Stimulated activated CD4-positive, alpha-beta T cell treated with anti-CD3 and anti-CD28 coated beads, Interleukin-15, amount 100 ng/mL, for 1 hour (primary cell): ENCODE results near the gene FOSB.

Experiments
- DNase-seq, 2 donors: peaks; one replicate each; pipeline ENCODE4 v3.0.0-alpha.2; 2020; ENCODE audit warnings: low read depth in 1 of 2, low spot score in 1 of 2

Gene FOSB

GRCh38 chr19:45442408-45442777 is 25.4 kb upstream of the FOSB start:
- no peak for DNase-seq

GRCh38 chr19:45442778-45443461 is 24.9 kb upstream of the FOSB start:
- DNase-seq = no peak

- peak in 1 of 2 donors; percentile 21 for DNase-seq
Measured at GRCh38 chr19:45443462-45444317, 24.1 kb upstream of the FOSB start.

GRCh38 chr19:45444318-45445041 is 23.3 kb upstream of the FOSB start:
- peak; percentile 57 to 64 for DNase-seq

GRCh38 chr19:45445139-45445538 is 22.7 kb upstream of the FOSB start:
- no peak for DNase-seq

- DNase-seq = no peak
Measured at GRCh38 chr19:45446295-45446694, 21.5 kb upstream of the FOSB start.

- DNase-seq = no peak
Measured at GRCh38 chr19:45446944-45447343, 20.9 kb upstream of the FOSB start.

- no peak for DNase-seq
Measured at GRCh38 chr19:45448425-45448756, 19.4 kb upstream of the FOSB start.

GRCh38 chr19:45448887-45449299 is 18.9 kb upstream of the FOSB start:
- no peak for DNase-seq

GRCh38 chr19:45450012-45450333 is 17.8 kb upstream of the FOSB start:
- no peak for DNase-seq

- peak in 1 of 2 donors; percentile 34 for DNase-seq
Measured at GRCh38 chr19:45451131-45451849, 16.5 kb upstream of the FOSB start.

- no peak for DNase-seq
Measured at GRCh38 chr19:45451850-45452387, 15.9 kb upstream of the FOSB start.

GRCh38 chr19:45455707-45456499 is 11.9 kb upstream of the FOSB start:
- DNase-seq = peak in 1 of 2 donors; percentile 25

- DNase-seq = no peak
Measured at GRCh38 chr19:45456500-45456815, 11.3 kb upstream of the FOSB start.

- no peak for DNase-seq
Measured at GRCh38 chr19:45457776-45458175, 10.0 kb upstream of the FOSB start.

GRCh38 chr19:45460807-45461347 is 6.9 kb upstream of the FOSB start:
- DNase-seq = no peak

GRCh38 chr19:45462174-45462573 is 5.6 kb upstream of the FOSB start:
- no peak for DNase-seq

GRCh38 chr19:45463241-45463640 is 4.6 kb upstream of the FOSB start:
- DNase-seq = no peak

GRCh38 chr19:45464274-45464673 is 3.5 kb upstream of the FOSB start:
- DNase-seq = no peak

GRCh38 chr19:45464852-45465441 is 2.8 kb upstream of the FOSB start:
- no peak for DNase-seq
